Brain pericyte (primary cell): ENCODE data around the gene FDX1.

ENCODE experiments used
- DNase-seq: peaks from one replicate; pipeline ENCODE4 v3.0.0-alpha.2; 2012; ENCODE audit warnings: low read depth, low spot score

FDX1 gene

GRCh38 chr11:110507328-110507727 lies 77.6 kb downstream of the FDX1 start:
- no peak for DNase-seq

GRCh38 chr11:110508786-110509185 lies 79.0 kb downstream of the FDX1 start:
- no peak for DNase-seq

- DNase-seq: no peak
Measured at GRCh38 chr11:110509472-110509871, 79.7 kb downstream of the FDX1 start.

- no peak for DNase-seq
Measured at GRCh38 chr11:110512026-110512425, 82.3 kb downstream of the FDX1 start.

- DNase-seq: no peak
Measured at GRCh38 chr11:110513259-110513801, 83.6 kb downstream of the FDX1 start.

GRCh38 chr11:110513846-110514437 lies 84.2 kb downstream of the FDX1 start:
- no peak for DNase-seq
